HEK293 (cell line): ENCODE data around the gene CBX2.

Experiments
- CTCF ChIA-PET: fragments of 350-600 bp; formaldehyde crosslinking; extraction: SDS; loops from one replicate; lab custom pipeline; 2021; ENCODE audit warnings: antibody characterized with exemption; lab: Yijun Ruan, JAX
- POLR2A ChIA-PET: fragments of 300-600 bp; formaldehyde crosslinking; extraction: SDS; loops from one replicate; lab custom pipeline; 2020; ENCODE audit warnings: antibody characterized with exemption, inconsistent platforms; lab: Yijun Ruan, JAX
- H3K27ac ChIP-seq: fragments of 200-500 bp; sonication (Bioruptor generic); 2 replicates; pipeline ENCODE4 v1.5.1; 2014; ENCODE audit warnings: low read depth, low read length, control low read depth, inconsistent platforms; ENCODE audit errors: extremely low read depth
- H3K36me3 ChIP-seq, 2 experiments: fragments of 200-500 bp in 1 of 2; sonication (Bioruptor generic) in 1 of 2; 1 replicate in 1 of 2; 2 replicates in 1 of 2; pipeline ENCODE4 v1.5.1; 2014 to 2017; ENCODE audit warnings: inconsistent platforms in 2 of 2, low read length in 2 of 2; ENCODE audit not compliant: control insufficient read depth in 2 of 2, insufficient read depth in 1 of 2
- H3K4me1 ChIP-seq: fragments of 200-500 bp; sonication (Bioruptor generic); 2 replicates; pipeline ENCODE4 v1.5.1; 2014; ENCODE audit warnings: mild to moderate bottlenecking, low read length, inconsistent platforms; ENCODE audit not compliant: control insufficient read depth, insufficient read depth
- H3K4me3 ChIP-seq: 2 replicates; pipeline ENCODE4 v1.5.1; 2011; ENCODE audit warnings: low read depth, mild to moderate bottlenecking, control low read depth, low read length, moderate library complexity
- H3K9me3 ChIP-seq: fragments of 200-500 bp; sonication (Bioruptor generic); 2 replicates; pipeline ENCODE4 v1.5.1; 2014; ENCODE audit warnings: low read depth, low read length, inconsistent platforms; ENCODE audit not compliant: control insufficient read depth, insufficient read depth
- BCL11B ChIP-seq: fragments of 450-650 bp; formaldehyde crosslinking; IDR thresholded peaks from 2 replicates; pipeline ENCODE4 v1.5.1; 2016; ENCODE audit warnings: low read depth, missing biosample characterization, missing genetic modification characterization
- GLI2 ChIP-seq: fragments of 450-650 bp; formaldehyde crosslinking; IDR thresholded peaks from 2 replicates; pipeline ENCODE4; 2017; ENCODE audit warnings: missing biosample characterization, missing genetic modification characterization, low read depth, borderline replicate concordance
- GLIS2 ChIP-seq: fragments of 450-650 bp; formaldehyde crosslinking; IDR thresholded peaks from 2 replicates; pipeline ENCODE4 v1.5.1; 2016; ENCODE audit warnings: missing biosample characterization, missing genetic modification characterization
- HOXA7 ChIP-seq: sonication (generic); formaldehyde crosslinking; IDR thresholded peaks from 2 replicates; pipeline ENCODE4 v1.8.1; 2022; ENCODE audit warnings: missing genetic modification reagents, borderline replicate concordance
- KLF1 ChIP-seq: fragments of 450-650 bp; formaldehyde crosslinking; IDR thresholded peaks from 2 replicates; pipeline ENCODE4 v1.5.1; 2016; ENCODE audit warnings: missing biosample characterization, missing genetic modification characterization
- KLF10 ChIP-seq: fragments of 450-650 bp; IDR thresholded peaks from 2 replicates; pipeline ENCODE4 v1.5.1; 2018; ENCODE audit warnings: missing biosample characterization, mild to moderate bottlenecking, missing genetic modification characterization
- KLF7 ChIP-seq: fragments of 450-650 bp; formaldehyde crosslinking; IDR thresholded peaks from 2 replicates; pipeline ENCODE4 v1.5.1; 2016; ENCODE audit warnings: missing biosample characterization, missing genetic modification characterization, borderline replicate concordance
- KLF9 ChIP-seq: fragments of 450-650 bp; formaldehyde crosslinking; IDR thresholded peaks from 2 replicates; pipeline ENCODE4 v1.5.1; 2016; ENCODE audit warnings: missing biosample characterization, missing genetic modification characterization, low read depth
- SP2 ChIP-seq: fragments of 450-650 bp; formaldehyde crosslinking; IDR thresholded peaks from 2 replicates; pipeline ENCODE4 v1.5.1; 2016; ENCODE audit warnings: missing biosample characterization, missing genetic modification characterization
- SP3 ChIP-seq: fragments of 450-650 bp; formaldehyde crosslinking; IDR thresholded peaks from 2 replicates; pipeline ENCODE4 v1.5.1; 2016; ENCODE audit warnings: missing biosample characterization, missing genetic modification characterization
- WT1 ChIP-seq: fragments of 450-650 bp; formaldehyde crosslinking; IDR thresholded peaks from 2 replicates; pipeline ENCODE4 v1.5.1; 2016; ENCODE audit warnings: missing biosample characterization, missing genetic modification characterization
- ZBTB44 ChIP-seq: fragments of 450-650 bp; IDR thresholded peaks from 2 replicates; pipeline ENCODE4 v1.5.1; 2018; ENCODE audit warnings: missing biosample characterization, mild to moderate bottlenecking, missing genetic modification characterization
- ZNF10 ChIP-seq: fragments of 450-650 bp; formaldehyde crosslinking; IDR thresholded peaks from 2 replicates; pipeline ENCODE4 v1.5.1; 2017; ENCODE audit warnings: missing biosample characterization, missing genetic modification characterization
- ZNF140 ChIP-seq: fragments of 450-650 bp; formaldehyde crosslinking; IDR thresholded peaks from 2 replicates; pipeline ENCODE4 v1.5.1; 2016; ENCODE audit warnings: missing biosample characterization, missing genetic modification characterization
- ZNF148 ChIP-seq: fragments of 450-650 bp; formaldehyde crosslinking; IDR thresholded peaks from 2 replicates; pipeline ENCODE4 v1.5.0; 2017; ENCODE audit warnings: missing biosample characterization, missing genetic modification characterization, borderline replicate concordance
- ZNF155 ChIP-seq: fragments of 450-650 bp; formaldehyde crosslinking; IDR thresholded peaks from 2 replicates; pipeline ENCODE4 v1.5.1; 2016; ENCODE audit warnings: missing biosample characterization, missing genetic modification characterization
- ZNF341 ChIP-seq: fragments of 450-650 bp; formaldehyde crosslinking; IDR thresholded peaks from 2 replicates; pipeline ENCODE4; 2016; ENCODE audit warnings: low read depth, missing biosample characterization, missing genetic modification characterization
- ZNF366 ChIP-seq: fragments of 450-650 bp; formaldehyde crosslinking; conservative IDR thresholded peaks from 2 replicates; pipeline ENCODE4 v1.5.1; 2016; ENCODE audit warnings: missing biosample characterization, missing genetic modification characterization
- ZNF626 ChIP-seq: fragments of 450-650 bp; sonication (Bioruptor Pico); formaldehyde crosslinking; IDR thresholded peaks from 2 replicates; pipeline ENCODE4 v1.5.1; 2018; ENCODE audit warnings: missing biosample characterization, missing genetic modification characterization, inconsistent platforms
- ZNF629 ChIP-seq: fragments of 450-650 bp; formaldehyde crosslinking; IDR thresholded peaks from 2 replicates; pipeline ENCODE4 v1.5.1; 2017; ENCODE audit warnings: missing biosample characterization, missing genetic modification characterization
- ZNF701 ChIP-seq: fragments of 450-650 bp; formaldehyde crosslinking; IDR thresholded peaks from 2 replicates; pipeline ENCODE4 v1.5.1; 2016; ENCODE audit warnings: missing biosample characterization, missing genetic modification characterization
- ZNF785 ChIP-seq: fragments of 450-650 bp; formaldehyde crosslinking; IDR thresholded peaks from 2 replicates; pipeline ENCODE4 v1.5.1; 2016; ENCODE audit warnings: missing biosample characterization, missing genetic modification characterization
- TF ChIP-seq, protein P1 (sequence below): fragments of 450-650 bp; formaldehyde crosslinking; IDR thresholded peaks from 2 replicates; pipeline ENCODE4 v1.5.1; 2016; ENCODE audit warnings: missing biosample characterization, missing genetic modification characterization, low read depth
- TF ChIP-seq, protein P2 (sequence below): fragments of 450-650 bp; formaldehyde crosslinking; IDR thresholded peaks from 2 replicates; pipeline ENCODE4 v1.5.1; 2016; ENCODE audit warnings: missing biosample characterization, missing genetic modification characterization

The CBX2 gene

DNA sequence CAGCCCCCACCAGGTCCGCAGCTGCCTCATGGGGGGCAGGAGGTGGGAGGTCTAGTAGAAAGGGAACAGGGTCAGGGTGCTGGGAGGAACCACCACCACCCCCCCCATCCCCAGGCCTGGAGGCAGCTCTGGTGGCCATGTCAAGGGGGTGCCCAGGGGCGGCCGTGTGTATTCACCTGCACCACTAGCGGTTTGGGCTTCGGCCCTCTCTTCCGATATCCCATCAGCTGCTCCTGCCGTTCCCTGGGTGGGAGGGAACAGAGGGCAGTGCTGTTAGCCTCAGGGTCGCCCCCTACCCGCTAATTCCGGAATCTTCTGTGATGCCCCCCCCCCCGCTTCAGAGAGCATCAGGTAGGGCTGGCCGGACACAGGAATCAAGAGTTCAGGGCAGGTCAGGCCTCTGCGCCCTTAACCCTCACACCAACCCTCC, 57.5 kb downstream of the CBX2 start:
- H3K4me1 ChIP-seq = peaks cover 22% of the 10 kb centered on the region
- TF ChIP-seq KLF10 (no peak), ZBTB44 (tag by site-specific recombination) (no peak), BCL11B (tag by site-specific recombination) (no peak), GLIS2 (tag by site-specific recombination) (peak; percentile 26), ZNF701 (tag by site-specific recombination) (no peak), ZNF626 (tag by site-specific recombination) (no peak), ZNF785 (tag by site-specific recombination) (no peak)
- ChIA-PET CTCF (interaction anchor here (0.5 to 2.0 kb wide), 16 partner anchors 8 to 294 kb away, joined by 3 to 15 read pairs (median 6); no protein-coding TSS in a partner anchor), POLR2A (interaction anchor here (0.7 to 3.5 kb wide), 6 partner anchors 16 to 100 kb away, joined by 3 to 23 read pairs (median 4); partner anchors contain the start of gene CBX8)
- H3K36me3 ChIP-seq = peaks cover 0 to 41% of the 10 kb centered on the region in 2 experiments; a peak in 1 of 3 replicates
- no peak overlapping the region for H3K4me3 ChIP-seq
- H3K27ac ChIP-seq = no peak overlapping the region
- no peaks in the 10 kb centered on the region for H3K9me3 ChIP-seq

- ChIA-PET POLR2A (interaction anchor here (1.0 to 3.5 kb wide), 5 partner anchors 16 to 39 kb away, joined by 3 to 23 read pairs (median 6); partner anchors contain the start of gene CBX8), CTCF (interaction anchor here (0.5 to 2.0 kb wide), 12 partner anchors 8 to 135 kb away, joined by 3 to 15 read pairs (median 6); no protein-coding TSS in a partner anchor)
- H3K36me3 ChIP-seq = peaks cover 0 to 41% of the 10 kb centered on the region in 2 experiments; a peak in 1 of 3 replicates
- H3K9me3 ChIP-seq = no peaks in the 10 kb centered on the region
- no peak overlapping the region for H3K27ac ChIP-seq
- no peak overlapping the region for H3K4me3 ChIP-seq
- peaks cover 20% of the 10 kb centered on the region for H3K4me1 ChIP-seq
- no peak for TF ChIP-seq ZNF341 (tag by site-specific recombination)
- no peak for TF ChIP-seq HOXA7 (CRISPR knock-in tag)
- no peak for TF ChIP-seq ZNF10 (tag by site-specific recombination)
- peak; percentile 60; the same call in 1 of the 2 replicates for TF ChIP-seq KLF9 (tag by site-specific recombination)
- TF ChIP-seq ZNF148 (tag by site-specific recombination) = no peak
- 0 out of 2 replicates have a peak, but pooled peaks have one; percentile 11 for TF ChIP-seq WT1
- no peak for TF ChIP-seq GLI2 (tag by site-specific recombination)
- TF ChIP-seq KLF7 (tag by site-specific recombination) = 0 out of 2 replicates have a peak, but pooled peaks have one; percentile 9
- TF ChIP-seq, protein P1, sequence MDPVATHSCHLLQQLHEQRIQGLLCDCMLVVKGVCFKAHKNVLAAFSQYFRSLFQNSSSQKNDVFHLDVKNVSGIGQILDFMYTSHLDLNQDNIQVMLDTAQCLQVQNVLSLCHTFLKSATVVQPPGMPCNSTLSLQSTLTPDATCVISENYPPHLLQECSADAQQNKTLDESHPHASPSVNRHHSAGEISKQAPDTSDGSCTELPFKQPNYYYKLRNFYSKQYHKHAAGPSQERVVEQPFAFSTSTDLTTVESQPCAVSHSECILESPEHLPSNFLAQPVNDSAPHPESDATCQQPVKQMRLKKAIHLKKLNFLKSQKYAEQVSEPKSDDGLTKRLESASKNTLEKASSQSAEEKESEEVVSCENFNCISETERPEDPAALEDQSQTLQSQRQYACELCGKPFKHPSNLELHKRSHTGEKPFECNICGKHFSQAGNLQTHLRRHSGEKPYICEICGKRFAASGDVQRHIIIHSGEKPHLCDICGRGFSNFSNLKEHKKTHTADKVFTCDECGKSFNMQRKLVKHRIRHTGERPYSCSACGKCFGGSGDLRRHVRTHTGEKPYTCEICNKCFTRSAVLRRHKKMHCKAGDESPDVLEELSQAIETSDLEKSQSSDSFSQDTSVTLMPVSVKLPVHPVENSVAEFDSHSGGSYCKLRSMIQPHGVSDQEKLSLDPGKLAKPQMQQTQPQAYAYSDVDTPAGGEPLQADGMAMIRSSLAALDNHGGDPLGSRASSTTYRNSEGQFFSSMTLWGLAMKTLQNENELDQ (tag by site-specific recombination) = no peak
- TF ChIP-seq KLF1 = peak; percentile 97
- peak; percentile 67; the same call in 1 of the 2 replicates for TF ChIP-seq KLF10
- TF ChIP-seq, protein P2, sequence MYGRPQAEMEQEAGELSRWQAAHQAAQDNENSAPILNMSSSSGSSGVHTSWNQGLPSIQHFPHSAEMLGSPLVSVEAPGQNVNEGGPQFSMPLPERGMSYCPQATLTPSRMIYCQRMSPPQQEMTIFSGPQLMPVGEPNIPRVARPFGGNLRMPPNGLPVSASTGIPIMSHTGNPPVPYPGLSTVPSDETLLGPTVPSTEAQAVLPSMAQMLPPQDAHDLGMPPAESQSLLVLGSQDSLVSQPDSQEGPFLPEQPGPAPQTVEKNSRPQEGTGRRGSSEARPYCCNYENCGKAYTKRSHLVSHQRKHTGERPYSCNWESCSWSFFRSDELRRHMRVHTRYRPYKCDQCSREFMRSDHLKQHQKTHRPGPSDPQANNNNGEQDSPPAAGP = peak; percentile 83
- peak; percentile 59 for TF ChIP-seq ZNF366 (tag by site-specific recombination)
- no peak for TF ChIP-seq ZNF155 (tag by site-specific recombination)
- no peak for TF ChIP-seq ZNF140 (tag by site-specific recombination)
- TF ChIP-seq SP2 (tag by site-specific recombination) = peak; percentile 47
- TF ChIP-seq ZNF629 (tag by site-specific recombination) = peak; percentile 40; the same call in 1 of the 2 replicates
- TF ChIP-seq SP3 = peak; percentile 62
Observed at GRCh38 chr17:79835953-79836509, 58.1 kb downstream of the CBX2 start.
